ENCODE data around the gene RTP5. TPM values are rescaled to one million over a fixed set of nuclear protein-coding genes. Genes with fewer than 3 reads are reported as not detected.

RTP5 gene
- total RNA-seq, 2 donors from 2014 or later, result not detected

DNA sequence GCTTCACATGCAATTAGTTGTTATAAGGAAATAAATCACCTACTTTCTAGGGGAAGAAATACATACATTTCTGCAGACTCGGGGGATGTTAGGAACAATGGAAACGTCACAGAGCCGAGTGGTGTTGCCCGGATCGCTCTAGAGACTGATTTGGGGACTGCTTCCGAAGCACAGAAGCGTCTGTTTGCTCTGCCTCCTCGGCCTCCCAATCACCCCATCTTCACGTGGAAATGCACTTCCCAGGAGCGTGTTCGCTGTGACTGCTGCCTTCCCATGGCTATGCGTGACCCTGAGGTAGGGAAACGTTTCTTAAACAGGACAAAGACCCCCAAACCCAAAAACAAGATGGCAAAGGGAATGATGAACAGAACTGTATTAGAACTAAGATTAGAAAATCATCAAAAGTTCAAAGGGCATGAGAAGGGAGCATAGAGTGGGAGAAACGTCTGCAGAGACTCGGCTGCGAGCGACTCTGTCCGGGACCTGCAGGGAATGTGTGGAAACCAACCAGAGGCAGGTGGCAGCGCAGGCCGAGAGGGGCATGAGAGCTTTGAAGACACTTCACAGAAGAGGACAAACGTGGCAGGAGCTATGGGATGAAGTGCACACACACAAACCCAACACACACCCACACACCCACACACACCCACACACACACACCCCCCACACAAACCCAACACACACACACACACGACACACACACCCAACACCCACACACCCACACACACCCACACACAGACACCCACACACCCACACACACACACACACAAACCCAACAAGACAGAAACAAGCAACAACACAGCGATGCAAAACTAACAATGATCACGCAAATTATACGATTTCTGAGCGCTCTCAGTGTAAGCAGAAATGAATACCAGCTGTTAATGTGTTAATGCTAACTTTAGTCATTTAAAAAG lies 41.3 kb downstream of the RTP5 start:
- Histone ChIP-seq H3K27ac (peak overlapping the region in 1 of 4 donors; percentile 90), H3K4me1 (peaks cover 66% of the 10 kb centered on the region), H3K36me3 (replicated peaks in 1 of 2; ENCODE audit: insufficient read depth in 1 of 2, low read depth in 2 of 2) (no peaks in the 10 kb centered on the region), H3K27me3 (no peaks in the 10 kb centered on the region), H3K9me3 (no peaks in the 10 kb centered on the region), H3K4me3 (no peak overlapping the region)
- ATAC-seq (no peak), DNase-seq (no peak)
- intact Hi-C loops (cut with DNase I), result no loop called here
- TF ChIP-seq POLR2A (IDR thresholded peaks at IDR 0.05), result no peak
- TF ChIP-seq, protein P1, sequence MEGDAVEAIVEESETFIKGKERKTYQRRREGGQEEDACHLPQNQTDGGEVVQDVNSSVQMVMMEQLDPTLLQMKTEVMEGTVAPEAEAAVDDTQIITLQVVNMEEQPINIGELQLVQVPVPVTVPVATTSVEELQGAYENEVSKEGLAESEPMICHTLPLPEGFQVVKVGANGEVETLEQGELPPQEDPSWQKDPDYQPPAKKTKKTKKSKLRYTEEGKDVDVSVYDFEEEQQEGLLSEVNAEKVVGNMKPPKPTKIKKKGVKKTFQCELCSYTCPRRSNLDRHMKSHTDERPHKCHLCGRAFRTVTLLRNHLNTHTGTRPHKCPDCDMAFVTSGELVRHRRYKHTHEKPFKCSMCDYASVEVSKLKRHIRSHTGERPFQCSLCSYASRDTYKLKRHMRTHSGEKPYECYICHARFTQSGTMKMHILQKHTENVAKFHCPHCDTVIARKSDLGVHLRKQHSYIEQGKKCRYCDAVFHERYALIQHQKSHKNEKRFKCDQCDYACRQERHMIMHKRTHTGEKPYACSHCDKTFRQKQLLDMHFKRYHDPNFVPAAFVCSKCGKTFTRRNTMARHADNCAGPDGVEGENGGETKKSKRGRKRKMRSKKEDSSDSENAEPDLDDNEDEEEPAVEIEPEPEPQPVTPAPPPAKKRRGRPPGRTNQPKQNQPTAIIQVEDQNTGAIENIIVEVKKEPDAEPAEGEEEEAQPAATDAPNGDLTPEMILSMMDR (IDR thresholded peaks at IDR 0.05), result no peak
- 84 to 90% methylated on average over 26 of the region's 26 CpGs for WGBS, 2 donors

DNA sequence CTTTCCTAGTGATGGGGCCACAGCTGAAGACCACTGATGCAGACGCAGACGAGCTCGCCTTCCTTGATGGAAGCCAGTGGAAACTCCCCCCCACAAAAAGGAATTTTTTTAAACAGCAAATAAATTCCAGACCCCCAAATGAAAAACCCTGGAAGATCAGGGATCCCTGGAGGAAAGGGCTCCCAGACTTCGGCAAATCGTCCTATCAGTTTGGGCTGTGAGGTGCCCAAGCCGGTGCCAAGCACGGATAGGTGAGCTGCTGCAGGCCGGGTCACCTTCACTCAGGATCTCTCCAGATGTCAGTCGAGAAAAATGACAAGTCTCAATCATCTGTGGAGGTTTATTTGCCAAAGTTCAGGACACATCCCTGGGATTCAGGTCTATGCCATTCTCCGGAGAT lies 42.0 kb downstream of the RTP5 start:
- ATAC-seq (no peak), DNase-seq (no peak)
- Histone ChIP-seq H3K36me3 (replicated peaks in 1 of 2; ENCODE audit: insufficient read depth in 1 of 2, low read depth in 2 of 2) (no peaks in the 10 kb centered on the region), H3K9me3 (no peaks in the 10 kb centered on the region), H3K4me1 (peaks cover 59% of the 10 kb centered on the region), H3K27me3 (no peaks in the 10 kb centered on the region), H3K4me3 (no peak overlapping the region), H3K27ac (peak overlapping the region in 1 of 4 donors; percentile 90)
- TF ChIP-seq, protein P1 (IDR thresholded peaks at IDR 0.05), result no peak
- no peak for TF ChIP-seq POLR2A (IDR thresholded peaks at IDR 0.05)
- 68 to 82% methylated on average over 10 of the region's 10 CpGs for WGBS, 2 donors
- intact Hi-C loops (cut with DNase I), result no loop called here

DNA sequence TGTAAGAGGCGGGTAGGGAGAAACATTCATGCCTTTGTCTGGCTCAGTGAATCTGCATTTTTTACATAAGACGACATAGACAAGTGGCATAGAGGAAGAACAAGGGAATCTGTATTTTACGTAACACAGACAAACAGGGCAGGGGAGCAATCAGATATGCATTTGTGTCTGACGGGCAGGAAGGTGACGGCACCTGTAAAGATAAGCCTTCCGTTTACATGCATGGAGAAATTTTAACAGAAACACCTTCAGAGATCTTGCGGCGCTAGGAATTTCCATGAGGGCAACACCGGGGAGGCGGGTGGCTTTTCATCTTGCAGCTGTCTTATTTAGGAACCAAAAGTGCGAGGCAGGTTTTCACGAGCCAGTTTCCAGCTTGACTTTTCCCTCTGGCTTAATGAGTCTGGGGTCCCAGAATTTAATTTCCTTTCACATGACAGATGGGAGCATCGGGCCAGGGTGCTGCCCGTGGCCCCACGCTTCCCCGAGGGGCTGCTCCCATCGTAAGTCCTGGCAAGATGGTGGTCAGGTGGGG lies 42.6 kb downstream of the RTP5 start:
- ATAC-seq, result peak; percentile 38
- WGBS, 2 donors, result 64 to 78% methylated on average over 17 of the region's 17 CpGs

DNA sequence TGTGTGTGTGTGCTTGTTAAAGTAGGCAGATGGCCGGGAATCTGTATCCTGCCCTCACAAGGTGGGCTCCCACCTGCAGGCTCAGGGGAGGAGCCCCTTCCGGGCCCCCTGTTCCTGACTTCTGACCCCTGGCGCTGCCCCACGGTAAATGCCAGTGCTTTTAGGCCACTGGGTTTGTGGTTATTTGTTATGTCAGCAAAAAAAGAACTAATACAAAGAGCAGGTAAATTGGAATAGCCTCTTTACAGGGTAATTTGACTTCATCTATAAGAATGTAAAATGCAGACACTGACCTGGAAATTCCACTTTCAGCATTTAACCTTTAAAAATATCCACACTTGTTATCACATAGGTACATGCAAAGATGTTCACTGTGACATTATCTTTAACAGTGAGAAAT lies 44.2 kb downstream of the RTP5 start:
- no peak overlapping the region for H3K4me3 ChIP-seq
- DNase-seq (no peak), ATAC-seq (no peak)
- intact Hi-C loops (cut with DNase I), result no loop called here
- 91 to 97% methylated on average over 4 of the region's 4 CpGs for WGBS, 2 donors
- TF ChIP-seq, protein P1 (IDR thresholded peaks at IDR 0.05), result no peak
- no peak for TF ChIP-seq POLR2A (IDR thresholded peaks at IDR 0.05)
- H3K27me3 ChIP-seq, result no peaks in the 10 kb centered on the region
- H3K4me1 ChIP-seq, result peaks cover 38% of the 10 kb centered on the region
- no peaks in the 10 kb centered on the region for H3K9me3 ChIP-seq
- H3K36me3 ChIP-seq (replicated peaks in 1 of 2; ENCODE audit: insufficient read depth in 1 of 2, low read depth in 2 of 2), result no peaks in the 10 kb centered on the region
- no peak overlapping the region for H3K27ac ChIP-seq

More for the DNA sequence above, 42.6 kb downstream of the RTP5 start:
- Histone ChIP-seq H3K27ac (peak overlapping the region in 1 of 4 donors; percentile 90), H3K27me3 (no peaks in the 10 kb centered on the region), H3K4me1 (peaks cover 54% of the 10 kb centered on the region), H3K9me3 (no peaks in the 10 kb centered on the region), H3K4me3 (no peak overlapping the region), H3K36me3 (replicated peaks in 1 of 2; ENCODE audit: insufficient read depth in 1 of 2, low read depth in 2 of 2) (no peaks in the 10 kb centered on the region)
- TF ChIP-seq, protein P1 (IDR thresholded peaks at IDR 0.05), result no peak
- TF ChIP-seq POLR2A (IDR thresholded peaks at IDR 0.05), result no peak
- DNase-seq, result peak in 2 of 4 donors; percentile 17 to 55
- intact Hi-C loops (cut with DNase I), result no loop called here

Measured in body of pancreas (tissue), 4 donors.